Activated T-helper 1 cell treated with anti-CD3 and anti-CD28 coated beads, Interleukin-2, amount 50 U/mL, for 16 hours (primary cell): ENCODE data around the gene NLK.

ENCODE experiments used
- DNase-seq, 2 donors: peaks; one replicate each; pipeline ENCODE4 v3.0.0-alpha.2; 2020; ENCODE audit warnings: low read depth in 1 of 2, low spot score in 1 of 2

Gene NLK

DNA sequence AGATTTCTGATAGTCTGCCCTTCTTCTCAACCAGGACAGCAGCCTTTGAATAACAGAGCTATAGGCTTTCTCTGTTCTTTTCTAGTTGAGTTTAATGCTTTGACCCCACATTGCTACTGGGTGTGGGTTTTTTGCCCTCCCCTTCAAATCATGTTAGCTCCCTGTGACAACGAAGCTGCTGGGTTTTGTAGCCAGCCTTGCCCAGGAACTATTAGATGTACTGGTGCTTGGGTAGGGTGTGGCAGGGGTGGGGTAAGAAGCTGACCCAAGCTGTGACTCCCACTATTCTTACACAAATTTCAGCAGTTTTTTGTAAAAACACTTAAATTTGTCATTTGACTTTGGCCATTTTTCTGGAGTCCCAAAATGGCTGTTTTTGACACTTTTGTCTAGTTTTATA lies 69.7 kb downstream of the NLK start:
- DNase-seq = no peak

- DNase-seq = no peak
These were observed 70.1 kb downstream of the NLK start for GRCh38 chr17:28112606-28113005.

DNA sequence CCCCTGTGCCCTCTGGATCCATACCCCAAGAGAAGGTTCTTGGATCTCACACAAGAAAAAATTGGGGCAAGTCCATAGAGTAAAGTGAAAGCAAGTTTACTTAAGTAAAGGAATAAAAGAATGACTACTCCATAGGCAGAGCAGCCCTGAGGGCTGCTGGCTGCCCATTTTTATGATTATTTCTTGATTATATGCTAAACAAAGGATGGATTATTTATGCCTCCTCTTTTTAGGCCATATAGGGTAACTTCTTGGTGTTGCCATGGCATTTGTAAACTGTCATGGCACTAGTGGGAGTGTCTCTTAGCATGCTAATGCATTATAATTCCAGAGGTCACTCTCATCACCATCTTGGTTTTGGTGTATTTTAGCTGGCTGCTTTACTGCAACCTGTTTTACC lies 70.8 kb downstream of the NLK start:
- DNase-seq = no peak

DNA sequence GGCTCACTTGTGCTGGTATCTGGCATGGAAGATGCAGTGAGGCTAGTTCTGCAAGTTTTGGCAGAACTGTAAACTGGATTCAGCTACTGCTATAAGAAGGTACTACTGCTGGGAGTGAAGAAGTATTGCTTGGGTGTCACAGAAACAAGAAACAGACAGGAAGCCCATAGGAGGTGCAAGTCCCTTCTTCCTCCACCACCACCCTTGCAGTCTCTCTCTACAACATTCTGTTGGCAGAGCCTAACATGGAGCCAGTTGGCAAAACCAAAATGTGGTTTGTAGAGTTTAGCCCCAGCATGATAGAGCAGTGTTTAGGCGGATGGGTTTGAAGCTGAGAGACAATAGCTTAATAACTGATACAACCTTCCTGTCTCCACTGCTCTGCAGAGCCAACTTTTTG lies 72.6 kb downstream of the NLK start:
- DNase-seq = no peak

DNA sequence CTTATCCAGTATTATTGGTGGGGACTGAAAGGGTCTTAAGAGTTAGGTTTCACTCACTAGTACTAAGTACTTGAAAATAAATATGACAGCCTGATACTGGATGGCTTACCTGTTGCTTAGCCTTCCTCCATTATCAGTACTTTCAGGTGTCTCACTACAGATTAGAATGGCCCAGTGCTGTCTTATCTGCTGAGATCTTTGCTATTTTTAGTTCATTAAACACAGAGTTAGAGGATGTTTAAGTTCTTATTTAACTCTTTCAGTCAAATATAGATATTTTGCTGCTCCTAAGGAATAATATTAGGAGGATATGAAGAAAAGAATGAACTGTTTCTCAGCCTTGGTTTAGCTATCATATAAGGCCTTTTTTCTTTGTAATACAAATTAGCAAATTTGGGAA lies 74.8 kb downstream of the NLK start:
- no peak for DNase-seq

DNA sequence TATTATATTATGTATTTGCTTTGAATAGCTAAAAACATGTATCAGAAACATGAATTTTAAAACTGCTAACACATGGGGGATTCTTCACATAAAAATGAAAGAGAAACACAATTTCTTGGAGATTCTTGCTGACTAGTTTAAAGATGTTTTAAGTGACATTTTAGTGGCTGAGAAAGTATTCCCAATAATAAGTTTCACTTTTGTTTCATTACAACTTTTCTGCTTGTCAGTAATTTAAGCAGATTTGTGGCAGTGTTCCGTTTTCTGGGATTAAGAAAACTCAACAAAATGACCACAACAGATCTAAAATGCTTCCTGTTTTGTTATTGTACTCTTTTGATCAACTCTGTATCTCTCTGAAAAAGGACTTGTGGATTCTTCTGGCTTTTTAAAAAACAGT lies 75.9 kb downstream of the NLK start:
- DNase-seq = no peak

- no peak for DNase-seq
These were observed 76.6 kb downstream of the NLK start for GRCh38 chr17:28119046-28119445.

DNA sequence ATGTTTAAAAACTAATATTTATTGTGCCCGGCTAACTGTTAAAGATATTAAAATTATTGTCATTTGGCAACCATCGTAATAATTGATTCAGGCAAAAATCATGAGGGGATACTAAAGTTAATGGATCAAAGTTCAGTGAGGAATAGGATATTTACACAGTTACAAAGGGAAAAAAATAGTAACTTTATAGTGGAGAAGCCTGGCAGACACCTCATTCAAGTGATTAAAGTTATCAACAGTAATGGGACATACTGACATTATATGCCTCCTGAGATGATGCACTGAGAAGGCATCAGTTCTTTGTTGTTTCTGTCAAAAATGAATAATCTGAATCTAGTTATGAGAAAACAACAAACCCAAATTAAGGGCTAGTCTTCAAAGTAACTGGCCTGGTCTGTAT lies 77.1 kb downstream of the NLK start:
- DNase-seq = no peak

GRCh38 chr17:28120766-28121165 lies 78.3 kb downstream of the NLK start:
- no peak for DNase-seq

- DNase-seq = no peak
These were observed 82.5 kb downstream of the NLK start for GRCh38 chr17:28124962-28125361.

DNA sequence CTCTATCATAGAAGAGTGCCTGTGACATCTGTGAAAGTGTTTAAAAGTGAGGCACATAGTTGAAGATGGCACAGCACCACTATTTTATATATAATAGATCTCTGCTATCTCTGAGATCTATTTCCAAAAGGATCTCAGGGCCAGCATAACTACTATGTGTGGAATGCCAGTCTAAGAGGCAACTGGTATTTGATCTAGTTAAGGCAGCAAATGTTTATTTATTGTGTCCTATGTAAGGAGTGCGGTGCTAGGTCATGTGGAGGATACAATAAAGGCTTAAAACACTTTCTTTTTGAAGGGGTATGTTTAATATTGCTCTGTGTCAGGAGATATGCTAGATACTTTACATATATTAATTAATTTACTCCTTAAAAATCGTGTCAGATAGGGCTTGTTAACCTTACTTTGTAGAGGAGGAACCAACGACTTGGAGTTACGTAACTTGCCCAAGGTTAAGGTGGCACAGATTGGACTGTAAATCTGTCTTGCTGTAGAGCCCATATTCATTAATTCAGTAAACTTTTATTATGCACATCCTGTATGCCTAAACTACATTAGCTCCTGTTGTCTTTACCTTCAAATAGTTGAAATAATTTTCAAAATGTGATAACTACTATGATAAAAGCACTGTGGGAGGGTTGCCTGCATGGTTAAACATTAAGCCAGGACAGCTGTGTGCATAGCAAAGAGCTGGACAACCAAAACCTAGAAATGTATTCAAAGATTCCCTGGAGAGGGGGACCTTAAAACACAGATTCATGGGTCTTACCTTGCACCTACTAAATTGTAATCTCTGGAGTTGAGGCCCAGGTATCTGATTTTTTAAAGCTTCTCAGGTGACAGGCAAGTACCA lies 83.3 kb downstream of the NLK start:
- DNase-seq = no peak

- no peak for DNase-seq
These were observed 84.7 kb downstream of the NLK start for GRCh38 chr17:28127196-28127595.

GRCh38 chr17:28128779-28129178 lies 86.3 kb downstream of the NLK start:
- DNase-seq = no peak

- DNase-seq = no peak
These were observed 88.0 kb downstream of the NLK start for GRCh38 chr17:28130472-28130871.

DNA sequence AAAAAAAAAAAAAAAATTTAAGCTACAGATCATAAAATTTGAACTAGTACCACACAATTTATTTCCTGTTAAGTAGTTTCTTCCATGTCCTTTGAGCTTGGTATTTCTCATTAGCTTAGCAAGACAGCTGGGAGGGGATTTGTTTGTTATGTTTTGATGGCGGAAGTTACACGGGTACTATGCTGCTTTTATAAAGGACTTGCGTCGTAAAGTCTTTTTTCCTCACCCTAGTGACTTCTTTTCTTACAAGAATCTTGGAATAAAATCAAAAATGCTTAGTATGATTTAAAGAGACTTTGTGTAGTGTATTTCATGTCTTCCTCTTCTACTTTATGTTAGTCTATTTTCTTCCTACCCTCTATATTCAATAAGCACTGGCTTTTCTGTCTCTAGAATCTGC lies 89.1 kb downstream of the NLK start:
- DNase-seq = no peak

GRCh38 chr17:28133562-28133970 lies 91.1 kb downstream of the NLK start:
- no peak for DNase-seq

GRCh38 chr17:28136923-28137322 lies 94.4 kb downstream of the NLK start:
- no peak for DNase-seq

DNA sequence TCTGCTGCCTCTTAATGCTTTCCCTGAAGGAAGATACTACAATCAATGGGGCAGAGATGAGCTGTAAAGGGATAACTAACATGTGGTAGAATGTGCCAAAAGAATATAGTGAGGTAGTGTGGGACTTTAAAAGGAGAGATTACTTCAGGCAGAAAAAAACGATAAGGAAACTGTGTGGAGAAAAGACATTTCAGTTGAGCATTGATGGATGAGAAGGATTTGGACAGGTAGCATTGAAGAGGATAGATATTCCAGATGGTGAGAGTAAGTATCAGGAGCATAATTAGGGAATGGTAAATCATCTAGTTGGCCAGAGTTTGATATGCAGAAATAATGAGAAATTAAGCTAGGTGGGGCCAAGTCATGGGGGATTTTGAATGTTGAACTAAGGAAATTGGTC lies 97.3 kb downstream of the NLK start:
- DNase-seq = no peak

GRCh38 chr17:28141313-28141712 lies 98.8 kb downstream of the NLK start:
- DNase-seq = no peak

DNA sequence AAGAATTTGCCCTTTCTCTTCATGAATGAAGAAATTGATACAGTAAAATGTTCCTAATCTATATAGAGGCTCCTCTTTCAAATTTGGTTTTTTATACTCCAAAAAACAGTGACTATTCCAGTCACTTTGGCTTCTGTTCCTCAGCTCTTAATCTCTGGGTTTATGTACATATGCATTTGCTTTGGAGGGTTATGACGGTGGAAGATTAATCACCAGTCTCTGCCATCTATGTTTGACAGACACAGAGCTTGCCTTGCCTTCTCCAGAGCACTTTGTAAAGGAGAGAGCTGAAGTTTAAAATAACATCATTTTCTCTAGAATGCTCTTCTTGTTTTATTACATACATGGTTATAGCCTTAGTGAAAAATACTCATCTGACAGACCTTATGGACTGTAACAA lies 99.3 kb downstream of the NLK start:
- no peak for DNase-seq

- DNase-seq = no peak
These were observed 99.8 kb downstream of the NLK start for GRCh38 chr17:28142305-28142704.

DNA sequence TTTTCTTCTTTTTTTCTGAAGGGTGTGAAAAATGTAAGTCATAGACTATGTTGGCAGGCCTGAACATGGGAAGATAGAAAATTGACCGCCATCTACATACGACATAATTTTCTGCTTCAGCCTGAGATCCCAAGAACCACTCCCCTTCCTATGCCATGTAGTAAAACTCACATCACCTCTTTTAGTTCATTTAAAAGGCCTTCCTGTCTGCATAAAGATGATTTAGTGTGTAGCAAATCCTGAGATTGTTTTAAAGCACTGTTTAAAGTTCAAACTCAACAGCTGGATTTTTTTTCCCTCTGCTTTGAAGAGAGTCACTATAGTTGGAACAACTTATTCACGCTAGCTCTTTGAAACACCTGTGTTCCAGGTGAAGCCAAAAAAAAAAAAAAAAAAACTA lies 101.5 kb downstream of the NLK start:
- DNase-seq = no peak

DNA sequence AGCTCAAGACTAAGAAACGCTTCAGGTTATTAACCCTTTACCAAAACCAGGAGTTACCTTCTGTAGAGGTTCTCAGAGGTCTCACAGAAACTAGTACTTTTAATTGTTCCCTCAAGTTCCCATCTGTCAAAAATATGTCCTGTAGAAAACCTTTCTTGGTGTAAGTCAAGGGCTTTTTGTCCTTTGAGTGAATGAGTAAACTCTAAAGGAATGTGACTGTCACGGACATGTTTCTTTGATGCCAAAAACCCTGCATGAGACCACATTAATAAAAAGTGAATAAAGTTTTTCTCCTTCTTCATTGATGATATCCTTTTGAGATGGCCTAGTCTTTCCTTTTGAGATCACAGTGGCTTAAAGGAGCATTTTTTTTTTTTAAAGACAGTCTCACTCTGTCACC lies 102.9 kb downstream of the NLK start:
- no peak for DNase-seq
